WTC11 (cell line): ENCODE measurements around the gene APBA1. TPM values are rescaled to one million over a fixed set of nuclear protein-coding genes. Genes with fewer than 3 reads are reported as not detected.

Experiments
- ATAC-seq: fragments of 200-7000 bp; cut with Tn5 transposase; 2 replicates; pipeline ENCODE4 v1.10.0; 2021; ENCODE audit warnings: mild to moderate bottlenecking, moderate library complexity
- CTCF ChIA-PET: fragments of 300-600 bp; sonication (Branson Sonifier 250); formaldehyde crosslinking; loops from one replicate; lab custom pipeline; 2021; ENCODE audit warnings: antibody characterized with exemption; lab: Charles Lee
- POLR2A ChIA-PET: fragments of 350-600 bp; sonication (Branson Sonifier 250); formaldehyde crosslinking; loops from one replicate; lab custom pipeline; 2021; ENCODE audit warnings: antibody characterized with exemption; lab: Charles Lee
- DNase-seq: peaks from one replicate; pipeline ENCODE4 v3.0.0; 2021; ENCODE audit warnings: low spot score
- H3K27ac Mint-ChIP-seq: 2 replicates; pipeline ENCODE4 v1.8.0; 2021; ENCODE audit warnings: mixed read lengths
- H3K27me3 Mint-ChIP-seq: 2 replicates; pipeline ENCODE4 v1.8.0; 2021; ENCODE audit warnings: low read depth, mild to moderate bottlenecking, moderate library complexity, mixed read lengths
- H3K36me3 Mint-ChIP-seq: 2 replicates; pipeline ENCODE4 v1.8.0; 2021; ENCODE audit warnings: mixed read lengths
- H3K4me1 Mint-ChIP-seq: 2 replicates; pipeline ENCODE4 v1.8.0; 2022; ENCODE audit warnings: mixed read lengths
- H3K4me3 Mint-ChIP-seq: 2 replicates; pipeline ENCODE4 v1.8.0; 2021; ENCODE audit warnings: mild to moderate bottlenecking, moderate library complexity, mixed read lengths
- H3K9me3 Mint-ChIP-seq: 2 replicates; pipeline ENCODE4 v1.8.0; 2021; ENCODE audit warnings: mixed read lengths
- ATF1 ChIP-seq: sonication (generic); formaldehyde crosslinking; IDR thresholded peaks from 2 replicates; pipeline ENCODE4 v1.8.1; 2023; ENCODE audit warnings: mild to moderate bottlenecking, moderate library complexity, missing genetic modification reagents
- EMX1 ChIP-seq: fragments of 250-450 bp; sonication (Bioruptor Pico); IDR thresholded peaks from 2 replicates; pipeline ENCODE4 v1.8.0; 2021; ENCODE audit warnings: mild to moderate bottlenecking
- ESRRA ChIP-seq: sonication (generic); formaldehyde crosslinking; IDR thresholded peaks from 2 replicates; pipeline ENCODE4 v1.8.1; 2022; ENCODE audit warnings: mild to moderate bottlenecking, missing genetic modification reagents, borderline replicate concordance
- FOXJ3 ChIP-seq: sonication (generic); formaldehyde crosslinking; IDR thresholded peaks from 2 replicates; pipeline ENCODE4 v1.9.0; 2021; ENCODE audit warnings: missing genetic modification reagents, mild to moderate bottlenecking, borderline replicate concordance
- GTF2I ChIP-seq: fragments of 250-450 bp; sonication (Bioruptor Pico); conservative IDR thresholded peaks from 2 replicates; pipeline ENCODE4 v1.4.0; 2021; ENCODE audit warnings: mild to moderate bottlenecking
- HMGA2 ChIP-seq: fragments of 250-450 bp; sonication (Bioruptor Pico); IDR thresholded peaks from 2 replicates; pipeline ENCODE4 v1.4.0; 2021; ENCODE audit warnings: mild to moderate bottlenecking, moderate library complexity
- JUN ChIP-seq: sonication (generic); formaldehyde crosslinking; IDR thresholded peaks from 2 replicates; pipeline ENCODE4 v1.8.0; 2023; ENCODE audit warnings: mild to moderate bottlenecking, missing genetic modification reagents
- KAT7 ChIP-seq: sonication (generic); formaldehyde crosslinking; IDR thresholded peaks from 2 replicates; pipeline ENCODE4 v1.8.1; 2023; ENCODE audit warnings: missing genetic modification reagents, mild to moderate bottlenecking, borderline replicate concordance
- MAX ChIP-seq: sonication (generic); formaldehyde crosslinking; IDR thresholded peaks from 2 replicates; pipeline ENCODE4 v1.8.0; 2022; ENCODE audit warnings: mild to moderate bottlenecking, missing genetic modification reagents
- NR2C2 ChIP-seq: sonication (generic); formaldehyde crosslinking; IDR thresholded peaks from 2 replicates; pipeline ENCODE4 v1.8.0; 2022; ENCODE audit warnings: mild to moderate bottlenecking, missing genetic modification reagents
- PRRX2 ChIP-seq: fragments of 250-450 bp; sonication (Bioruptor Pico); IDR thresholded peaks from 2 replicates; pipeline ENCODE4 v1.8.0; 2021; ENCODE audit warnings: mild to moderate bottlenecking
- SOX15 ChIP-seq: fragments of 250-450 bp; sonication (Bioruptor Pico); IDR thresholded peaks from 2 replicates; pipeline ENCODE4 v1.9.0; 2021; ENCODE audit warnings: mild to moderate bottlenecking
- TCF7 ChIP-seq: sonication (generic); formaldehyde crosslinking; IDR thresholded peaks from 2 replicates; pipeline ENCODE4 v1.8.0; 2022; ENCODE audit warnings: mild to moderate bottlenecking, low read depth, missing genetic modification reagents, moderate library complexity
- TEAD4 ChIP-seq: sonication (generic); formaldehyde crosslinking; IDR thresholded peaks from 2 replicates; pipeline ENCODE4 v1.8.0; 2022; ENCODE audit warnings: mild to moderate bottlenecking, missing genetic modification reagents
- USF1 ChIP-seq: sonication (generic); formaldehyde crosslinking; IDR thresholded peaks from 2 replicates; pipeline ENCODE4 v1.8.0; 2022; ENCODE audit warnings: mild to moderate bottlenecking, missing genetic modification reagents
- ZBTB21 ChIP-seq: sonication (generic); formaldehyde crosslinking; IDR thresholded peaks from 2 replicates; pipeline ENCODE4 v1.8.1; 2023; ENCODE audit warnings: mild to moderate bottlenecking, missing genetic modification reagents, borderline replicate concordance
- ZNF121 ChIP-seq: sonication (generic); formaldehyde crosslinking; IDR thresholded peaks from 2 replicates; pipeline ENCODE4 v1.8.0; 2023; ENCODE audit warnings: missing genetic modification reagents
- ZNF317 ChIP-seq: sonication (generic); formaldehyde crosslinking; IDR thresholded peaks from 2 replicates; pipeline ENCODE4 v1.8.1; 2023; ENCODE audit warnings: low read depth, mild to moderate bottlenecking, moderate library complexity, missing genetic modification reagents, borderline replicate concordance
- ZNF423 ChIP-seq: fragments of 250-450 bp; sonication (Bioruptor Pico); IDR thresholded peaks from 2 replicates; pipeline ENCODE4 v2.1.2; 2022; ENCODE audit warnings: mild to moderate bottlenecking, moderate library complexity
- total RNA-seq: library from RNA; stranded (reverse); gene quantifications from 3 replicates; pipeline ENCODE4 v1.2.3, GENCODE V29; 2021
- TF ChIP-seq, protein P1 (sequence below): sonication (generic); formaldehyde crosslinking; IDR thresholded peaks from 2 replicates; pipeline ENCODE4 v1.8.0; 2022; ENCODE audit warnings: missing genetic modification reagents
- TF ChIP-seq, protein P2 (sequence below): sonication (generic); formaldehyde crosslinking; IDR thresholded peaks from 2 replicates; pipeline ENCODE4 v1.8.1; 2023; ENCODE audit warnings: mild to moderate bottlenecking, moderate library complexity, missing genetic modification reagents
- TF ChIP-seq, protein P3 (sequence below): sonication (generic); formaldehyde crosslinking; IDR thresholded peaks from 2 replicates; pipeline ENCODE4 v1.8.0; 2023; ENCODE audit warnings: missing genetic modification reagents

The APBA1 gene
- total RNA-seq, 1 experiment from 2014 or later, result 0.94 TPM

DNA sequence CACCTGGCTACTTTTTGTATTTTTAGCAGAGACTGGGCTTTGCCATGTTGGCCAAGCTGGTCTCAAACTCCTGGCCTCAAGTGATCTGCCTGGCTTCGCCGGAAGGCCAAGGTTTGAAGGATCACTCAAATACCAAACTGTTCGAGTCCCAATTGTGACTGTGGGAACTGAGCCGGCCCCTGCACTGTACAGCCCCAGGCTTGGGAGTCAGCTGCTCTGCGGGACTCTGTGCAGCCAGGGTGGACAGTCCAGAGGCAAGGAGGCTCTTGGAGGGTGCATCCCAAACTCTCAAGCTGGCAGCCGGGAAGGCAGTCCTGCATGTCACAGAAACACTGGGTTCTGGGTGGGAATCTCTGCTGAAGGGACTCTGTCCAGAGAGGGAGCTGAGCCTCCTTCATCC, 238.2 kb downstream of the APBA1 start:
- ATAC-seq, result no peak
- ChIA-PET POLR2A (no interaction called here), CTCF (no interaction called here)
- Mint-ChIP-seq H3K27ac (no peak overlapping the region), H3K4me3 (no peak overlapping the region), H3K9me3 (no peaks in the 10 kb centered on the region), H3K36me3 (no peaks in the 10 kb centered on the region), H3K4me1 (no peaks in the 10 kb centered on the region), H3K27me3 (peaks cover 2% of the 10 kb centered on the region; the same call in 1 of the 2 replicates)
- DNase-seq, result no peak
- TF ChIP-seq GTF2I (CRISPR knock-in tag), result no peak
- TF ChIP-seq ESRRA (CRISPR knock-in tag), result no peak
- no peak for TF ChIP-seq PRRX2 (CRISPR knock-in tag)
- no peak for TF ChIP-seq EMX1
- no peak for TF ChIP-seq FOXJ3 (CRISPR knock-in tag)
- TF ChIP-seq ATF1, result no peak
- no peak for TF ChIP-seq NR2C2 (CRISPR knock-in tag)
- TF ChIP-seq USF1 (CRISPR knock-in tag), result no peak
- no peak for TF ChIP-seq HMGA2 (CRISPR knock-in tag)
- no peak for TF ChIP-seq SOX15 (CRISPR knock-in tag)
- no peak for TF ChIP-seq TEAD4

DNA sequence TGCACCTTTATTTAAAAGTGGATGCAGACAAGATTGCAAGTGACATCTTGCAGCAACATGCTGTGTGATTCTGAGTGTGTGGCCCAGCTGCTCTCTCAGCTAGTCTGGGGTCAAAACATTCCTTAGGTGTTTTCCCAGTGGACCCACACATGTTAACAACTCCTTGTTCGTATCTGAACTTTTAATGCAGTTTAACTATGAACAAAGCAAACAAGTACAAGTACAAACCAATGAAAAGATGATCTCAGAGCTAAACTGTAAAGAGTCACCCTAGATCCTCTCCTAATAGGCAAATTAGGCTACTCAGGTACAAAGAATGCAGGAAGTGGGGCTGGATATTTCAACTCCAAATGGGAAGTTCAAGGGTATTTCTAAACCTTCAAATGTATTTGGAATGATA, 238.8 kb downstream of the APBA1 start:
- DNase-seq (no peak), ATAC-seq (no peak)
- TF ChIP-seq ZNF423 (CRISPR knock-in tag), result no peak
- no peak for TF ChIP-seq EMX1
- TF ChIP-seq ZNF121 (CRISPR knock-in tag), result no peak
- TF ChIP-seq USF1 (CRISPR knock-in tag), result no peak
- POLR2A ChIA-PET, result no interaction called here
- Mint-ChIP-seq H3K27ac (peak overlapping the region; percentile 11; the same call in 1 of the 2 replicates), H3K27me3 (peaks cover 2% of the 10 kb centered on the region; the same call in 1 of the 2 replicates), H3K4me1 (no peaks in the 10 kb centered on the region), H3K4me3 (no peak overlapping the region), H3K36me3 (no peaks in the 10 kb centered on the region), H3K9me3 (no peaks in the 10 kb centered on the region)
- CTCF ChIA-PET, result no interaction called here

DNA sequence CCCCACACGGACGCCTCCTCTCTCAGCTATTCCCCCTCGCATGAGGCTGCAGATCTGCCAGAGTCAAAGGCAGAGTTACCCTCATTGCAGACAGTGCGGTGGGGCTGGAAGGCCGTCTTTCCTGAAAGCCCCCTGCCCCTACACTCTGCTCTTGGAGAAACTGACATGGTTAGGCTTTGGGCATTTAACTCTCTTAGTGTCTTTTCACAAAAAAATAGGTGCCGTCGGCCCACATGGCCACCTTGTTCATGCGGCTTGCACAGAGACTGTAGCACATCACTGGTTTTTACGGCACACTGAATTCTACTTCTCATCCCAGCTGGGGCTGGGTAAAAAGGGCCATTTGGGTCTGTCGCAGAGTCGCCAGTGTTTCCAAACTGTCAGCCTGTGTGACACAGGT, 239.5 kb downstream of the APBA1 start:
- Mint-ChIP-seq H3K4me1 (peaks cover 4% of the 10 kb centered on the region), H3K27me3 (peaks cover 2% of the 10 kb centered on the region; the same call in 1 of the 2 replicates), H3K4me3 (no peak overlapping the region), H3K9me3 (peaks cover 4% of the 10 kb centered on the region), H3K27ac (no peak overlapping the region), H3K36me3 (peaks cover 4% of the 10 kb centered on the region; the same call in 1 of the 2 replicates)
- ChIA-PET POLR2A (no interaction called here), CTCF (interaction anchor here (1.0 to 1.5 kb wide), 2 partner anchors 10 to 240 kb away, joined by 3 read pairs; no protein-coding TSS in a partner anchor)
- DNase-seq (no peak), ATAC-seq (no peak)
- TF ChIP-seq ZNF121 (CRISPR knock-in tag) (no peak), ZNF317 (CRISPR knock-in tag) (no peak), ZBTB21 (CRISPR knock-in tag) (no peak), JUN (CRISPR knock-in tag) (no peak), MAX (no peak), KAT7 (CRISPR knock-in tag) (no peak)

DNA sequence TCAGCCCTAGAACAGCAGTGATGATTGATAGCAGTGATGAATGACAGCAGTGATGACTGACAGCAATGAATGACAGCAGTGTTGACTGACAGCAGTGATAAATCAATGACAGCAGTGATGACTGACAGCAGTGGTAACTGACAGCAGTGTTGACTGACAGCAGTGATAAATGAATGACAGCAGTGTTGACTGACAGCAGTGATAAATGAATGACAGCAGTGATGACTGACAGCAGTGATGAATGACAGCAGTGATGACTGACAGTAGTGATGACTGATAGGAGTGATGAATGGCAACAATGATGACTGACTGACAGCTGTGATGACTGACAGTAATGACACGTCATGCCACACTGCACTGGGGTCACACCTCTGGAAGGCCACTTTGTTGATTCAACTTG, 240.4 kb downstream of the APBA1 start:
- H3K9me3 Mint-ChIP-seq, result peaks cover 4% of the 10 kb centered on the region
- peaks cover 2% of the 10 kb centered on the region; the same call in 1 of the 2 replicates for H3K27me3 Mint-ChIP-seq
- ATAC-seq (no peak), DNase-seq (no peak)
- no peak for TF ChIP-seq KAT7 (CRISPR knock-in tag)
- TF ChIP-seq, protein P1, sequence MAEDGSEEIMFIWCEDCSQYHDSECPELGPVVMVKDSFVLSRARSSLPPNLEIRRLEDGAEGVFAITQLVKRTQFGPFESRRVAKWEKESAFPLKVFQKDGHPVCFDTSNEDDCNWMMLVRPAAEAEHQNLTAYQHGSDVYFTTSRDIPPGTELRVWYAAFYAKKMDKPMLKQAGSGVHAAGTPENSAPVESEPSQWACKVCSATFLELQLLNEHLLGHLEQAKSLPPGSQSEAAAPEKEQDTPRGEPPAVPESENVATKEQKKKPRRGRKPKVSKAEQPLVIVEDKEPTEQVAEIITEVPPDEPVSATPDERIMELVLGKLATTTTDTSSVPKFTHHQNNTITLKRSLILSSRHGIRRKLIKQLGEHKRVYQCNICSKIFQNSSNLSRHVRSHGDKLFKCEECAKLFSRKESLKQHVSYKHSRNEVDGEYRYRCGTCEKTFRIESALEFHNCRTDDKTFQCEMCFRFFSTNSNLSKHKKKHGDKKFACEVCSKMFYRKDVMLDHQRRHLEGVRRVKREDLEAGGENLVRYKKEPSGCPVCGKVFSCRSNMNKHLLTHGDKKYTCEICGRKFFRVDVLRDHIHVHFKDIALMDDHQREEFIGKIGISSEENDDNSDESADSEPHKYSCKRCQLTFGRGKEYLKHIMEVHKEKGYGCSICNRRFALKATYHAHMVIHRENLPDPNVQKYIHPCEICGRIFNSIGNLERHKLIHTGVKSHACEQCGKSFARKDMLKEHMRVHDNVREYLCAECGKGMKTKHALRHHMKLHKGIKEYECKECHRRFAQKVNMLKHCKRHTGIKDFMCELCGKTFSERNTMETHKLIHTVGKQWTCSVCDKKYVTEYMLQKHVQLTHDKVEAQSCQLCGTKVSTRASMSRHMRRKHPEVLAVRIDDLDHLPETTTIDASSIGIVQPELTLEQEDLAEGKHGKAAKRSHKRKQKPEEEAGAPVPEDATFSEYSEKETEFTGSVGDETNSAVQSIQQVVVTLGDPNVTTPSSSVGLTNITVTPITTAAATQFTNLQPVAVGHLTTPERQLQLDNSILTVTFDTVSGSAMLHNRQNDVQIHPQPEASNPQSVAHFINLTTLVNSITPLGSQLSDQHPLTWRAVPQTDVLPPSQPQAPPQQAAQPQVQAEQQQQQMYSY, result no peak
- TF ChIP-seq, protein P2, sequence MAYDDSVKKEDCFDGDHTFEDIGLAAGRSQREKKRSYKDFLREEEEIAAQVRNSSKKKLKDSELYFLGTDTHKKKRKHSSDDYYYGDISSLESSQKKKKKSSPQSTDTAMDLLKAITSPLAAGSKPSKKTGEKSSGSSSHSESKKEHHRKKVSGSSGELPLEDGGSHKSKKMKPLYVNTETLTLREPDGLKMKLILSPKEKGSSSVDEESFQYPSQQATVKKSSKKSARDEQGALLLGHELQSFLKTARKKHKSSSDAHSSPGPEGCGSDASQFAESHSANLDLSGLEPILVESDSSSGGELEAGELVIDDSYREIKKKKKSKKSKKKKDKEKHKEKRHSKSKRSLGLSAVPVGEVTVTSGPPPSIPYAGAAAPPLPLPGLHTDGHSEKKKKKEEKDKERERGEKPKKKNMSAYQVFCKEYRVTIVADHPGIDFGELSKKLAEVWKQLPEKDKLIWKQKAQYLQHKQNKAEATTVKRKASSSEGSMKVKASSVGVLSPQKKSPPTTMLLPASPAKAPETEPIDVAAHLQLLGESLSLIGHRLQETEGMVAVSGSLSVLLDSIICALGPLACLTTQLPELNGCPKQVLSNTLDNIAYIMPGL (CRISPR knock-in tag), result no peak
- TF ChIP-seq TCF7 (CRISPR knock-in tag), result no peak
- TF ChIP-seq, protein P3, sequence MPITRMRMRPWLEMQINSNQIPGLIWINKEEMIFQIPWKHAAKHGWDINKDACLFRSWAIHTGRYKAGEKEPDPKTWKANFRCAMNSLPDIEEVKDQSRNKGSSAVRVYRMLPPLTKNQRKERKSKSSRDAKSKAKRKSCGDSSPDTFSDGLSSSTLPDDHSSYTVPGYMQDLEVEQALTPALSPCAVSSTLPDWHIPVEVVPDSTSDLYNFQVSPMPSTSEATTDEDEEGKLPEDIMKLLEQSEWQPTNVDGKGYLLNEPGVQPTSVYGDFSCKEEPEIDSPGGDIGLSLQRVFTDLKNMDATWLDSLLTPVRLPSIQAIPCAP (CRISPR knock-in tag), result no peak
- peaks cover 4% of the 10 kb centered on the region for H3K4me1 Mint-ChIP-seq
- no peak overlapping the region for H3K27ac Mint-ChIP-seq
- POLR2A ChIA-PET, result no interaction called here
- peaks cover 4% of the 10 kb centered on the region; the same call in 1 of the 2 replicates for H3K36me3 Mint-ChIP-seq
- CTCF ChIA-PET, result interaction anchor here (1.0 to 1.5 kb wide), 2 partner anchors 10 to 241 kb away, joined by 3 read pairs; no protein-coding TSS in a partner anchor
- no peak overlapping the region for H3K4me3 Mint-ChIP-seq
